Fibroblast of the aortic adventitia (primary cell): ENCODE measurements around the gene GSG1L2. TPM values are rescaled to one million over a fixed set of nuclear protein-coding genes. Genes with fewer than 3 reads are reported as not detected.

ENCODE experiments used
- DNase-seq: peaks from one replicate; pipeline ENCODE4 v3.0.0-alpha.2; 2010; ENCODE audit warnings: low read depth
- H3K4me3 ChIP-seq: 2 replicates; pipeline ENCODE4 v1.5.1; 2011; ENCODE audit warnings: low read depth, mild to moderate bottlenecking, control low read depth, low read length, moderate library complexity
- total RNA-seq: library from RNA; depleted of rRNA; stranded (reverse); fragments of >200 nt; gene quantifications from 2 replicates; pipeline ENCODE4 v1.2.3, GENCODE V29; 2012; ENCODE audit warnings: low replicate concordance
- TF ChIP-seq, protein P1 (sequence below): IDR thresholded peaks from 2 replicates; pipeline ENCODE4 v1.5.1; 2011; ENCODE audit warnings: mild to moderate bottlenecking, low read length, control low read depth, inconsistent platforms; ENCODE audit not compliant: insufficient read depth

The GSG1L2 gene
- total RNA-seq, 1 donor = not detected

DNA sequence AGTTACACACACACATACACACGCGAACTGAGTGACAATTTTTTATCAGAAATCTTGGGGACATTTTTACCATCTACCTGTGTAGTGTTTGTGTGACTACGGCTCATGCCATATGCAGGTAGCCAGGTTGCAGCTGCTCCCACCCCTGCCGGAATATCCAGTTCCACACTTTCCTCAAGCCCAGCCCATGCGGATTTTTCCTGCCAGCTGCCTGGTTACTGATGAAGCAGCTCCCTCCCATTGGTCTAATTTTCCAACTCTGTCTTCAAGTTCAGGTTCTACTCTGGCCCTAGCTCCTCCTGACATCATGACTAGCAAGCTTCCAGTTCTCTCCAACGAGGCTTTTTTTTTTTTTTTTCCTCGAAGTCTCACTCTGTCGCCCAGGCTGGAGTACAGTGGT is 4.8 kb downstream of the GSG1L2 start:
- TF ChIP-seq, protein P1, sequence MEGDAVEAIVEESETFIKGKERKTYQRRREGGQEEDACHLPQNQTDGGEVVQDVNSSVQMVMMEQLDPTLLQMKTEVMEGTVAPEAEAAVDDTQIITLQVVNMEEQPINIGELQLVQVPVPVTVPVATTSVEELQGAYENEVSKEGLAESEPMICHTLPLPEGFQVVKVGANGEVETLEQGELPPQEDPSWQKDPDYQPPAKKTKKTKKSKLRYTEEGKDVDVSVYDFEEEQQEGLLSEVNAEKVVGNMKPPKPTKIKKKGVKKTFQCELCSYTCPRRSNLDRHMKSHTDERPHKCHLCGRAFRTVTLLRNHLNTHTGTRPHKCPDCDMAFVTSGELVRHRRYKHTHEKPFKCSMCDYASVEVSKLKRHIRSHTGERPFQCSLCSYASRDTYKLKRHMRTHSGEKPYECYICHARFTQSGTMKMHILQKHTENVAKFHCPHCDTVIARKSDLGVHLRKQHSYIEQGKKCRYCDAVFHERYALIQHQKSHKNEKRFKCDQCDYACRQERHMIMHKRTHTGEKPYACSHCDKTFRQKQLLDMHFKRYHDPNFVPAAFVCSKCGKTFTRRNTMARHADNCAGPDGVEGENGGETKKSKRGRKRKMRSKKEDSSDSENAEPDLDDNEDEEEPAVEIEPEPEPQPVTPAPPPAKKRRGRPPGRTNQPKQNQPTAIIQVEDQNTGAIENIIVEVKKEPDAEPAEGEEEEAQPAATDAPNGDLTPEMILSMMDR = no peak
- H3K4me3 ChIP-seq = no peak overlapping the region
- DNase-seq = no peak

DNA sequence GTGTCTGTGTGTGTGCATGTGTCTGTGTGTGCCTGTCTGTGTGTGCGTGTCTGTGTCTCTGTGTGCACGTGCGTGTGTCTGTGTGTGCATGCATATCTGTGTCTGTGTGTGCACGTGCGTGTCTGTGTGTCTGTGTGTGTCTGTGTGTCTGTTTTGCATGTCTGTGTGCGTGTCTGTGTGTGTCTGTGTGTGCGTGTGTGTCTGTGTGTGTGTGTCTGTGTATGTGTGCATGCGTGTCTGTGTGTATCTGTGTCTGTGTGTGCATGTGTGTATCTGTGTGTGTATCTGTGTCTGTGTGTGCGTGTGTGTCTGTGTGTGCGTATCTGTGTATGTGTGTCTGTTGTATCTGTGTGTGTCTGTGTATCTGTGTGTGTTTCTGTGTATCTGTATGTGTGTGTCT is 5.4 kb downstream of the GSG1L2 start:
- DNase-seq = no peak
- TF ChIP-seq, protein P1 = no peak
- H3K4me3 ChIP-seq = no peak overlapping the region

DNA sequence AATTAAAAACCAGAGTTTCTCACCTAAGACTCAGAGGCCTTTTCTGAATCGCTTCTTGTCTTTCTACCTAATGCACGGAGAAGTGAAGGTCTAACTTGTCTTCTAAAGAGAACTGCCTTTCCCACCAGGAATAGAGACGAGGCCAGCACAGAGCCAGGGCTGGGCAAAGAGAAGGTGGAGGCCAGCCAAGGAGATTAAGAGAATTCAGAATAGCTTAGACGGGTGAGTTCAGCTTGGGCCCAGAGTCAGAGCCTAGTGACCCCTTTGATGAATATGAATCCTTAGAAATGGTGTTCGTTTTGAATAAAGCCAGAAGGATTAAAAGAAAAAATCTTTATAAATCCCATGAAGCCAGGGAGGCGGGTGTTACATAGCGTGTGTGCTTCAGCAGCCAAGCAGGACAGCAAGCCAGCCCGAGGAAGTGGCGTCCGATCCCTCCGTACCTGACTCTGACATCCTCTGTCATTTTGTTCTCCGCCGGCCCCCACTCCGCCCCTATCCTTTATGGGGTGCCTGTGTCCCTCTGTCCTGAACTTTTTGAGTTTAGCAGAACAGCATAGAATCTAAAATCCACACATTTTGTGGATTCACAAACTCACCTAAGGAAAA is 7.4 kb downstream of the GSG1L2 start:
- no peak overlapping the region for H3K4me3 ChIP-seq
- no peak for DNase-seq
- TF ChIP-seq, protein P1 = no peak

DNA sequence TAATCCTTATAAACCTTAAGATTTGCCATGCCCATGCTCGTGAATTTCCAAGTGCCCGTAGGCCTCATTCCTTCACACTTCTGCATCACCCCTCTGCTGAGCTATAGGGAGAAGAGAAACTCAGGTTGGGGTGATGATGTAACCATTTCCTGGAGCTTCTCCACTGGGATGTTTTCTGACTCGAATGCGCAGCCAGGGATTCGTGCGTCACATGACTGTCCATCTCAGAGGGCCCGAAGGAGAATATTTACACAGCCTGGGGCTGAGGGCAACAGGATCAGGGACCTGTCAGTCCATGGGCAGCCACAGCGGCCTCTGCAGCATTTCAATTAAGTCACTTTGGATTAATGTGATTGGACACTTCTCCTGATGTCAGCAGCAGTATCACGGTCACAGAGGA is 8.7 kb downstream of the GSG1L2 start:
- TF ChIP-seq, protein P1 = no peak
- no peak overlapping the region for H3K4me3 ChIP-seq
- DNase-seq = no peak

DNA sequence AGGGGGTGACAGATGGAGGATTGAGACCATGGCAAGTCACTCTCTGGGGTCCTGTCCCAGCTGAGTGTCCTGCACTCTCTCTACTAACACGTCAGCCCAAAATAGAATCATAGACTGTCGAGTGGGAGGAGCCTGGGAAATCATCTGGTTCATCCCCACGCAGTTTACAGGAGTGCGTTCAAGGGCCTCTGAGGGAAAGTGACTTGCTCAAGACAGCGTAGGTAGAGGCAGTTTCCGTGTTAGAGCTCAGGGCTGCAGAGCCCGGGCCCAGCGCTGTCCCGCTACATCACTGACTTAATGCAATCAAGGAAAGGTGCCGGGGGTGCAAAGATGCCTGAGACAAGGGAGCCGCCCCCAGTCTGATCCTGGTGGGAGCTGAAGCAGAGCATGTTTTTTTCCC is 10.3 kb downstream of the GSG1L2 start:
- no peak overlapping the region for H3K4me3 ChIP-seq
- TF ChIP-seq, protein P1 = no peak
- no peak for DNase-seq

DNA sequence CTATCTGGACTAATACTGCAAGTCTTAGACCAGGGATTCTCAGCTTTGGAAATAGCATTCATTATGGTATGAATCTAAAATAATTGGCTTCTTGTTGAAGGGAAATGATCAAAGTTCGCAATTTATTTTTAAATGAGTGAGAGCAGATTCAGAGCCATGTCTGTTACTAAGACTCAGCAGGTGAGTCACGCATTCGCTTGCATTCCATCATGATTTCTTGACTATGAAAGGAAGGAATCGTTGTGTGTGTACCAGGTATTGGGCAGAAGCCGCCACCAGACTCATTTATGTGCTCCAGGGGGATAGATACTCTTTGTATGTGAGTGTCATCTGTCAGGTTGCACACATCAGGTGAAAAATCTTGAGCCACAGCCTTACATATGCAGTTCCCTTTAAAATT is 10.8 kb downstream of the GSG1L2 start:
- TF ChIP-seq, protein P1 = no peak
- DNase-seq = no peak
- H3K4me3 ChIP-seq = no peak overlapping the region
